HepG2 (cell line): ENCODE data around the gene AGPAT2. TPM values are rescaled to one million over a fixed set of nuclear protein-coding genes. Genes with fewer than 3 reads are reported as not detected.

ENCODE experiments used
- ATAC-seq: fragments of 200-7000 bp; cut with Tn5 transposase; 3 replicates; pipeline ENCODE4 v1.9.1; 2020; ENCODE audit warnings: mild to moderate bottlenecking, moderate library complexity
- BruUV-seq: library from RNA; stranded (reverse); fragments of 400-500 nt; replicated peaks from 2 replicates; lab custom pipeline; 2021; lab: Mats Ljungman, UMichigan
- CTCF ChIA-PET: fragments of 300-600 bp; formaldehyde crosslinking; extraction: SDS; loops from one replicate; lab custom pipeline; 2021; ENCODE audit warnings: low total read pairs, inconsistent platforms, low intra/inter-chr PET ratio; lab: Yijun Ruan, JAX
- POLR2A ChIA-PET: fragments of 350-600 bp; sonication (Branson Sonifier 250); formaldehyde crosslinking; loops from one replicate; lab custom pipeline; 2020; ENCODE audit warnings: antibody characterized with exemption, inconsistent platforms; lab: Yijun Ruan, JAX
- DNase-seq: peaks from one replicate; pipeline ENCODE4 v3.0.0-alpha.2; 2015; ENCODE audit warnings: low spot score
- FAIRE-seq: peaks from 3 replicates; lab custom pipeline; 2011; peaks lifted over from hg19 to GRCh38; lab: Jason Lieb, UNC
- H2AFZ ChIP-seq: one replicate; pipeline ENCODE4 v1.6.1; 2011; ENCODE audit warnings: low read length, inconsistent platforms
- H3K27ac ChIP-seq: fragments of 300-600 bp; 3 replicates; pipeline ENCODE4 v1.8.0; 2011; ENCODE audit warnings: mixed run types, mild to moderate bottlenecking, mixed read lengths, low read length, inconsistent platforms; ENCODE audit not compliant: insufficient read depth; ENCODE audit errors: extremely low read length
- H3K27me3 ChIP-seq, 2 experiments: fragments of 200-600 bp in 1 of 2; 2 replicates in 1 of 2; 3 replicates in 1 of 2; pipeline versions ENCODE4 v1.6.0 to v1.8.0; 2011; ENCODE audit warnings: low read length in 2 of 2, mild to moderate bottlenecking in 2 of 2, moderate library complexity in 2 of 2, inconsistent platforms in 1 of 2; ENCODE audit not compliant: insufficient read depth in 2 of 2, control insufficient read depth in 1 of 2
- H3K36me3 ChIP-seq, 2 experiments: fragments of 200-600 bp in 1 of 2; replicated peaks in 1 of 2; 2 replicates in 1 of 2; 3 replicates in 1 of 2; pipeline versions ENCODE4 v1.5.1 to v1.8.0; 2011; ENCODE audit warnings: low read length in 2 of 2, inconsistent platforms in 1 of 2; ENCODE audit not compliant: insufficient read depth in 2 of 2, control insufficient read depth in 1 of 2
- H3K4me1 ChIP-seq: 2 replicates; pipeline ENCODE4 v1.5.1; 2012; ENCODE audit warnings: low read length, inconsistent platforms; ENCODE audit not compliant: insufficient read depth
- H3K4me2 ChIP-seq: 2 replicates; pipeline ENCODE4 v1.6.0; 2011; ENCODE audit warnings: low read depth, low read length, inconsistent platforms
- H3K4me3 ChIP-seq, 3 experiments: fragments of 200-600 bp in 1 of 3; sonication (generic), shearing (Covaris generic) in 1 of 3; replicated peaks in 1 of 3; 2 replicates each; pipeline ENCODE4 v1.5.1; 2011 to 2016; ENCODE audit warnings: low read length in 3 of 3, inconsistent platforms in 2 of 3, low read depth in 2 of 3, mild to moderate bottlenecking in 2 of 3, control low read depth in 1 of 3, mixed read lengths in 1 of 3; ENCODE audit not compliant: insufficient read depth in 1 of 3
- H3K79me2 ChIP-seq: one replicate; pipeline ENCODE4 v1.6.1; 2011; ENCODE audit warnings: low read length, inconsistent platforms; ENCODE audit not compliant: insufficient read depth
- H3K9ac ChIP-seq: 2 replicates; pipeline ENCODE4 v1.6.0; 2011; ENCODE audit warnings: mild to moderate bottlenecking, low read depth, low read length, inconsistent platforms; ENCODE audit not compliant: insufficient read depth
- H3K9me3 ChIP-seq: 2 replicates; pipeline ENCODE4 v1.5.1; 2012; ENCODE audit warnings: mild to moderate bottlenecking, low read length
- H4K20me1 ChIP-seq: 2 replicates; pipeline ENCODE4 v1.6.0; 2011; ENCODE audit warnings: inconsistent platforms, mild to moderate bottlenecking, low read length, moderate library complexity; ENCODE audit not compliant: insufficient read depth
- BHLHE40 ChIP-seq: IDR thresholded peaks from 2 replicates; pipeline ENCODE4 v1.6.1; 2011; ENCODE audit warnings: low read length, improper control_type of control experiment
- FOXP1 ChIP-seq, 2 experiments: fragments of 450-650 bp in 1 of 2; IDR thresholded peaks; 2 replicates each; pipeline ENCODE4 v1.6.1; 2017 to 2018; ENCODE audit warnings: antibody characterized with exemption in 1 of 2
- HNRNPL ChIP-seq: fragments of 200-400 bp; formaldehyde crosslinking; IDR thresholded peaks from 2 replicates; pipeline ENCODE4 v1.6.1; 2017; ENCODE audit warnings: mild to moderate bottlenecking, low read depth, low read length
- MED1 ChIP-seq: sonication (generic); formaldehyde crosslinking; IDR thresholded peaks from 2 replicates; pipeline ENCODE4 v1.4.0; 2020; ENCODE audit warnings: missing genetic modification reagents
- NCOA2 ChIP-seq: sonication (generic); formaldehyde crosslinking; IDR thresholded peaks from 2 replicates; pipeline ENCODE4 v1.8.0; 2022; ENCODE audit warnings: inconsistent platforms
- NCOR1 ChIP-seq: fragments of 200-600 bp; sonication (generic); IDR thresholded peaks from 2 replicates; pipeline ENCODE4 v1.7.0; 2017; ENCODE audit warnings: antibody characterized with exemption, low read length, borderline replicate concordance
- RBM22 ChIP-seq: fragments of 200-400 bp; formaldehyde crosslinking; optimal IDR thresholded peaks from 2 replicates; pipeline ENCODE3; 2017; ENCODE audit warnings: mild to moderate bottlenecking, low read length, moderate library complexity
- THYN1 ChIP-seq: sonication (generic); formaldehyde crosslinking; IDR thresholded peaks from 2 replicates; pipeline ENCODE4 v1.8.1; 2023; ENCODE audit warnings: low read depth, mild to moderate bottlenecking, moderate library complexity, missing genetic modification reagents, borderline replicate concordance
- ZBTB7B ChIP-seq: sonication (generic); formaldehyde crosslinking; IDR thresholded peaks from 2 replicates; pipeline ENCODE4 v1.4.0; 2020; ENCODE audit warnings: missing genetic modification reagents
- ZNF607 ChIP-seq: sonication (generic); formaldehyde crosslinking; IDR thresholded peaks from 2 replicates; pipeline ENCODE4 v1.5.1; 2020; ENCODE audit warnings: missing genetic modification reagents, mild to moderate bottlenecking, borderline replicate concordance
- ZNF670 ChIP-seq: sonication (generic); formaldehyde crosslinking; IDR thresholded peaks from 2 replicates; pipeline ENCODE4 v1.8.0; 2022; ENCODE audit warnings: mild to moderate bottlenecking, missing genetic modification reagents, borderline replicate concordance
- WGBS: methylation state at CpG from one replicate; pipeline ENCODE4 v1.1.6; 2017; ENCODE audit warnings: low lambda C conversion rate; 5-methylcytosine and 5-hydroxymethylcytosine counted together
- in situ Hi-C: cut with HindIII; loops from 2 replicates; pipeline ENCODE4 v1.10.0; 2017; ENCODE audit warnings: low pct_unique_long_range_greater_than_20kb; ENCODE audit not compliant: extremely low pct_ligation_motif_present
- intact Hi-C: fragments of 100-400 bp; cut with micrococcal nuclease; formaldehyde crosslinking; loops from one replicate; pipeline ENCODE4 v1.10.0; 2022; ENCODE audit not compliant: unreplicated experiment
- polyA plus RNA-seq, 8 experiments: library from polyadenylated mRNA; depleted of rRNA in 3 of 8; stranded (reverse) in 7 of 8; unstranded in 1 of 8; fragments of >200 nt; fragmentation: Illumina TruSeq in 4 of 8; extraction: Trizol in 4 of 8; gene quantifications; 2 replicates each; pipeline versions ENCODE4 v1.2.1 to v1.2.3, GENCODE V29; 2011 to 2016; ENCODE audit warnings: low read depth in 4 of 8, missing spikeins in 1 of 8, mixed read lengths in 1 of 8; ENCODE audit not compliant: insufficient read depth in 1 of 8
- total RNA-seq, 5 experiments: library from RNA; depleted of rRNA; stranded (reverse); fragments of >200 nt; fragmentation: Illumina TruSeq; extraction: Trizol; gene quantifications; 2 replicates each; pipeline ENCODE4 v1.2.3, GENCODE V29; 2016; ENCODE audit warnings: low read depth in 1 of 5

Gene AGPAT2
- total and polyA plus RNA-seq, 2 of the 13 experiments (the other 11 are each of a cell fraction or from before 2014, with no cell fraction given) = 3.9 to 25.8 TPM

DNA sequence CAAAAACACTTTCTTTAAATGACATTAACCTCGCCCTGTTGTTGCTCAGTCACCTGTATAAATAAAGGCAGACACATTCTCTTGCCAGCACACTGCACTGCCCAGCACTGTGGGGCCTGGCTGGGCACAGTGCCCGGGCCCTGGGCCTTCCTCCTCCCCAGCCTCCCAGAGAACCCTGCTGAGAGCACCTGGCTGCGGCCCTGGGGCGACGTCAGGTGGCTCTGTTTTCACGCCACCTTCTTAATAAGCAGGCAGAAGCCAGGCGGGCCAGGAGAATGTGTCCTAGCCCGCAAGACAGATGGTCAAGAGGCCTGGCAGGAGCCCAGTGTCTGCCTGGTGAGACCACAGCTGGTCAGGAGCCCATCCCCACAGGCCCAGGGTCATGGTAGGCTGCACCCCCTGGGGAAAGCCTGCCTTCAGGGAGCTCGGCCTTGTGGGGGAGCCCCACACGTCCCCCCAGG, 8.2 kb upstream of the AGPAT2 start:
- TF ChIP-seq HNRNPL (0 out of 2 replicates have a peak, but pooled peaks have one; percentile 42), THYN1 (CRISPR knock-in tag) (no peak)
- Histone ChIP-seq H3K27me3 (peaks cover 15 to 42% of the 10 kb centered on the region in 2 experiments; a peak in 4 of 5 replicates), H3K4me1 (peaks cover 88% of the 10 kb centered on the region), H3K4me2 (peak overlapping the region; percentile 36; the same call in 1 of the 2 replicates), H3K79me2 (no peaks in the 10 kb centered on the region), H3K9ac (no peak overlapping the region), H4K20me1 (no peaks in the 10 kb centered on the region), H3K4me3 (peak overlapping the region in 1 of 3 experiments; percentile 41; a peak in 1 of 6 replicates), H2AFZ (no peak overlapping the region), H3K27ac (no peak overlapping the region), H3K9me3 (no peaks in the 10 kb centered on the region), H3K36me3 (no peaks in the 10 kb centered on the region)
- intact Hi-C loops (no loop called here), in situ Hi-C loops (no loop called here)
- CTCF ChIA-PET = no interaction called here
- no peak for ATAC-seq
- BruUV-seq = no TSS peak
- POLR2A ChIA-PET = no interaction called here
- WGBS = 47% methylated on average over 3 of the region's 10 CpGs
- no peak for FAIRE-seq
- DNase-seq = no peak

GRCh38 chr9:136694872-136695247, 7.6 kb upstream of the AGPAT2 start:
- in situ Hi-C loops = no loop called here
- H3K4me1 ChIP-seq = peaks cover 82% of the 10 kb centered on the region
- H3K27me3 ChIP-seq = peaks cover 18 to 48% of the 10 kb centered on the region in 2 experiments; a peak in 4 of 5 replicates
- no peaks in the 10 kb centered on the region for H4K20me1 ChIP-seq
- intact Hi-C loops = loop anchor here (5.0 kb wide), 1 partner anchor 48 kb away; no protein-coding TSS in a partner anchor
- ChIA-PET POLR2A (no interaction called here), CTCF (no interaction called here)
- H3K79me2 ChIP-seq = no peaks in the 10 kb centered on the region
- H3K4me2 ChIP-seq = no peak overlapping the region
- no peak overlapping the region for H3K4me3 ChIP-seq
- ATAC-seq (no peak), FAIRE-seq (no peak), DNase-seq (no peak)
- TF ChIP-seq ZBTB7B = no peak
- TF ChIP-seq FOXP1 (IDR thresholded peaks at IDR 0.05) = no peak
- no peak for TF ChIP-seq FOXP1 (CRISPR knock-in tag; IDR thresholded peaks at IDR 0.05)
- no peak for TF ChIP-seq NCOR1
- no peak for TF ChIP-seq ZNF670
- TF ChIP-seq MED1 = no peak
- TF ChIP-seq BHLHE40 = no peak
- TF ChIP-seq RBM22 = no peak
- TF ChIP-seq NCOA2 (CRISPR knock-in tag) = no peak
- no peak for TF ChIP-seq ZNF607 (CRISPR knock-in tag)
- H2AFZ ChIP-seq = no peak overlapping the region
- no TSS peak for BruUV-seq
- H3K9ac ChIP-seq = no peak overlapping the region
- no peaks in the 10 kb centered on the region for H3K9me3 ChIP-seq
- no peaks in the 10 kb centered on the region for H3K36me3 ChIP-seq
- 84% methylated on average over 11 of the region's 11 CpGs for WGBS
- no peak overlapping the region for H3K27ac ChIP-seq
